Neural cell (in vitro differentiated cells): ENCODE measurements around the gene RBM3. TPM values are rescaled to one million over a fixed set of nuclear protein-coding genes. Genes with fewer than 3 reads are reported as not detected.

Experiments used
- H2AFZ ChIP-seq: fragments of 200-600, 300-800 bp; sonication (generic), shearing (Covaris generic); 2 replicates; pipeline ENCODE4 v1.6.0; 2014; ENCODE audit warnings: low read depth, mild to moderate bottlenecking, antibody characterized with exemption, low read length, moderate library complexity
- H3F3A ChIP-seq: fragments of 200-600 bp; shearing (Covaris generic); 2 replicates; pipeline ENCODE4 v1.6.1; 2016; ENCODE audit warnings: mild to moderate bottlenecking, moderate library complexity, mixed read lengths, antibody characterized with exemption, low read length; ENCODE audit not compliant: insufficient read depth, poor library complexity, severe bottlenecking
- H3K27ac ChIP-seq: fragments of 200-600, 300-800 bp; sonication (generic), shearing (Covaris generic); 2 replicates; pipeline ENCODE4 v1.5.1; 2014; ENCODE audit warnings: mild to moderate bottlenecking, low read length, moderate library complexity
- H3K27me3 ChIP-seq: fragments of 300-800, 200-600 bp; sonication (generic), shearing (Covaris generic); 2 replicates; pipeline ENCODE4 v1.6.0; 2014; ENCODE audit warnings: mild to moderate bottlenecking, low read depth, low read length, moderate library complexity; ENCODE audit not compliant: insufficient read depth
- H3K36me3 ChIP-seq: fragments of 300-800, 200-600 bp; sonication (generic), shearing (Covaris generic); 2 replicates; pipeline ENCODE4 v1.5.1; 2014; ENCODE audit warnings: mild to moderate bottlenecking, antibody characterized with exemption, low read length, moderate library complexity; ENCODE audit not compliant: insufficient read depth
- H3K4me2 ChIP-seq: fragments of 300-800, 200-600 bp; sonication (generic), shearing (Covaris generic); 2 replicates; pipeline ENCODE4 v1.6.0; 2014; ENCODE audit warnings: mild to moderate bottlenecking, low read length
- H3K4me3 ChIP-seq: fragments of 300-800, 200-600 bp; sonication (generic), shearing (Covaris generic); 2 replicates; pipeline ENCODE4 v1.5.1; 2014; ENCODE audit warnings: mild to moderate bottlenecking, low read length, moderate library complexity
- H3K79me2 ChIP-seq: fragments of 200-600 bp; shearing (Covaris generic); replicated peaks from 2 replicates; pipeline ENCODE4 v1.6.0; 2014; ENCODE audit warnings: mild to moderate bottlenecking, low read length, moderate library complexity; ENCODE audit not compliant: insufficient read depth
- H3K9ac ChIP-seq: fragments of 300-800, 200-600 bp; sonication (generic), shearing (Covaris generic); 2 replicates; pipeline ENCODE4 v1.6.1; 2016; ENCODE audit warnings: mild to moderate bottlenecking, low read length, mixed read lengths
- H3K9me2 ChIP-seq: fragments of 200-600 bp; shearing (Covaris generic); 2 replicates; pipeline ENCODE4 v1.6.1; 2016; ENCODE audit warnings: mild to moderate bottlenecking, low read length, mixed read lengths; ENCODE audit not compliant: insufficient read depth
- H3K9me3 ChIP-seq: fragments of 200-600, 300-800 bp; sonication (generic), shearing (Covaris generic); 2 replicates; pipeline ENCODE4 v1.6.1; 2016; ENCODE audit warnings: mild to moderate bottlenecking, mixed run types, low read length, moderate library complexity, mixed read lengths
- H4K20me1 ChIP-seq: fragments of 200-600 bp; shearing (Covaris generic); 2 replicates; pipeline ENCODE4 v1.6.1; 2016; ENCODE audit warnings: mild to moderate bottlenecking, mixed run types; ENCODE audit not compliant: insufficient read depth
- CTCF ChIP-seq: fragments of 450-650 bp; IDR thresholded peaks from 2 replicates; pipeline ENCODE4 v1.5.1; 2014; ENCODE audit warnings: antibody characterized with exemption, mild to moderate bottlenecking, moderate library complexity; ENCODE audit not compliant: poor library complexity, severe bottlenecking
- EP300 ChIP-seq: fragments of 450-650 bp; conservative IDR thresholded peaks from 2 replicates; pipeline ENCODE4 v1.6.1; 2014; ENCODE audit warnings: antibody characterized with exemption, mild to moderate bottlenecking, moderate library complexity; ENCODE audit not compliant: poor library complexity, severe bottlenecking
- EZH2 ChIP-seq: fragments of 200-600, 300-800 bp; shearing (Covaris generic), sonication (generic); IDR thresholded peaks from 2 replicates; pipeline ENCODE4 v1.6.1; 2014; ENCODE audit warnings: antibody characterized with exemption, low read length, borderline replicate concordance, mild to moderate bottlenecking; ENCODE audit not compliant: insufficient read depth, poor library complexity, severe bottlenecking
- MXI1 ChIP-seq: fragments of 450-650 bp; conservative IDR thresholded peaks from 2 replicates; pipeline ENCODE4 v1.6.1; 2014; ENCODE audit warnings: antibody characterized with exemption, mild to moderate bottlenecking; ENCODE audit not compliant: poor library complexity, severe bottlenecking
- POLR2AphosphoS5 ChIP-seq: IDR thresholded peaks from 2 replicates; pipeline ENCODE4 v1.6.1; 2012
- RAD21 ChIP-seq: fragments of 450-650 bp; conservative IDR thresholded peaks from 2 replicates; pipeline ENCODE4 v1.6.1; 2014; ENCODE audit warnings: antibody characterized with exemption, mild to moderate bottlenecking, moderate library complexity
- REST ChIP-seq: IDR thresholded peaks from 2 replicates; pipeline ENCODE4 v1.6.1; 2012; ENCODE audit warnings: borderline replicate concordance
- SMC3 ChIP-seq: fragments of 450-650 bp; conservative IDR thresholded peaks from 2 replicates; pipeline ENCODE4 v1.6.1; 2014; ENCODE audit warnings: antibody characterized with exemption, mild to moderate bottlenecking, moderate library complexity; ENCODE audit not compliant: poor library complexity
- TAF1 ChIP-seq: IDR thresholded peaks from 2 replicates; pipeline ENCODE4 v1.6.1; 2012; ENCODE audit warnings: low read depth
- polyA plus RNA-seq: library from polyadenylated mRNA; depleted of rRNA; stranded (reverse); fragments of >200 nt; gene quantifications from 2 replicates; pipeline ENCODE4 v1.2.3, GENCODE V29; 2014

RBM3 gene
- polyA plus RNA-seq, 1 donor from 2014 or later, result 378 TPM

- Histone ChIP-seq H3K4me2 (no peak overlapping the region), H3K9me3 (no peaks in the 10 kb centered on the region), H3K4me3 (no peak overlapping the region), H3K36me3 (no peaks in the 10 kb centered on the region), H3K27ac (no peak overlapping the region), H3F3A (no peaks in the 10 kb centered on the region), H3K79me2 (peaks cover 1% of the 10 kb centered on the region), H3K9ac (no peak overlapping the region), H3K9me2 (no peaks in the 10 kb centered on the region), H2AFZ (no peak overlapping the region), H4K20me1 (no peaks in the 10 kb centered on the region), H3K27me3 (no peaks in the 10 kb centered on the region)
- no peak for TF ChIP-seq SMC3
- TF ChIP-seq TAF1, result no peak
- TF ChIP-seq EZH2, result no peak
- no peak for TF ChIP-seq REST
- TF ChIP-seq MXI1, result no peak
- TF ChIP-seq RAD21, result no peak
- no peak for TF ChIP-seq POLR2AphosphoS5
- no peak for TF ChIP-seq EP300
- TF ChIP-seq CTCF, result no peak
Observed at GRCh38 chrX:48569958-48570357, 4.3 kb upstream of the RBM3 start.

- H3K9ac ChIP-seq, result peak overlapping the region; percentile 96
- H3K4me2 ChIP-seq, result peak overlapping the region; percentile 39
- no peaks in the 10 kb centered on the region for H3F3A ChIP-seq
- H3K4me3 ChIP-seq, result peak overlapping the region; percentile 87
- no peaks in the 10 kb centered on the region for H3K27me3 ChIP-seq
- TF ChIP-seq EZH2, result no peak
- TF ChIP-seq POLR2AphosphoS5, result no peak
- TF ChIP-seq REST, result no peak
- no peak for TF ChIP-seq MXI1
- no peak for TF ChIP-seq SMC3
- no peak for TF ChIP-seq RAD21
- no peak for TF ChIP-seq TAF1
- TF ChIP-seq CTCF, result no peak
- no peak for TF ChIP-seq EP300
- peak overlapping the region; percentile 97 for H3K27ac ChIP-seq
- no peaks in the 10 kb centered on the region for H3K9me3 ChIP-seq
- peaks cover 9% of the 10 kb centered on the region for H3K79me2 ChIP-seq
- no peaks in the 10 kb centered on the region for H3K9me2 ChIP-seq
- no peaks in the 10 kb centered on the region for H3K36me3 ChIP-seq
- H4K20me1 ChIP-seq, result no peaks in the 10 kb centered on the region
- H2AFZ ChIP-seq, result peak overlapping the region; percentile 56
Observed at GRCh38 chrX:48573690-48574269, 504 bp upstream of the RBM3 start.
